ENCODE data around the gene LCN12. TPM values are rescaled to one million over a fixed set of nuclear protein-coding genes. Genes with fewer than 3 reads are reported as not detected.

Gene LCN12
- polyA plus RNA-seq (2013, experiment 1 of 2): 0.13 TPM
- polyA plus RNA-seq (2013, experiment 2 of 2): 0.10 TPM

GRCh38 chr9:136951541-136952320 is at the start of gene LCN12:
Gene LCN12 (plus strand): TSS chr9:136952273. CDS start chr9:136952328, 55 bp downstream.
- DNase-seq: no peak
- Histone ChIP-seq H3K27me3 (ENCODE audit: insufficient read depth, low read length, poor library complexity) (no peaks in the 10 kb centered on the region), H4K8ac (ENCODE audit: low read depth, low read length) (no peak within 1 kb of the TSS), H2BK120ac (ENCODE audit: low read depth, low read length) (no peak within 1 kb of the TSS), H2BK5ac (ENCODE audit: low read length) (no peak within 1 kb of the TSS), H3K56ac (ENCODE audit: low read length) (no peak within 1 kb of the TSS), H3K4me1 (ENCODE audit: control insufficient read depth, low read depth, low read length) (no peaks in the 10 kb centered on the region), H4K5ac (ENCODE audit: low read length) (no peak within 1 kb of the TSS), H3K4me3 (ENCODE audit: low read length) (no peak within 1 kb of the TSS), H3K9ac (ENCODE audit: low read length) (no peak within 1 kb of the TSS), H3K23ac (ENCODE audit: low read length) (no peak within 1 kb of the TSS), H3K36me3 (ENCODE audit: control insufficient read depth, insufficient read depth, low read length) (no peaks in the 10 kb centered on the region), H3K4ac (ENCODE audit: low read depth, low read length) (no peak within 1 kb of the TSS), H3K79me2 (ENCODE audit: control insufficient read depth, insufficient read depth, low read length) (no peaks in the 10 kb centered on the region), H3K18ac (ENCODE audit: low read length) (no peak within 1 kb of the TSS), H2AK5ac (ENCODE audit: low read length) (no peak within 1 kb of the TSS), H3K27ac (ENCODE audit: low read depth, low read length) (no peak within 1 kb of the TSS), H2BK15ac (replicated peaks; ENCODE audit: low read depth) (no peak within 1 kb of the TSS), H3K4me2 (ENCODE audit: low read length) (no peak within 1 kb of the TSS), H3K79me1 (ENCODE audit: low read length) (no peaks in the 10 kb centered on the region)
- no CpG with 5 or more reads among the region's 14 CpGs for WGBS (ENCODE audit: extremely low coverage, insufficient coverage, low lambda C conversion rate)

- H3K36me3 ChIP-seq (ENCODE audit: control insufficient read depth, insufficient read depth, low read length): peaks cover 9% of the 10 kb centered on the region
- no peak overlapping the region for H3K27ac ChIP-seq (ENCODE audit: low read depth, low read length)
- no peak overlapping the region for H3K18ac ChIP-seq (ENCODE audit: low read length)
- no peak overlapping the region for H4K8ac ChIP-seq (ENCODE audit: low read depth, low read length)
- no peaks in the 10 kb centered on the region for H3K79me1 ChIP-seq (ENCODE audit: low read length)
- H3K4me3 ChIP-seq (ENCODE audit: low read length): no peak overlapping the region
- H3K23ac ChIP-seq (ENCODE audit: low read length): no peak overlapping the region
- H2BK5ac ChIP-seq (ENCODE audit: low read length): no peak overlapping the region
- WGBS (ENCODE audit: extremely low coverage, insufficient coverage, low lambda C conversion rate): no CpG with 5 or more reads among the region's 12 CpGs
- no peaks in the 10 kb centered on the region for H3K79me2 ChIP-seq (ENCODE audit: control insufficient read depth, insufficient read depth, low read length)
- no peak overlapping the region for H4K5ac ChIP-seq (ENCODE audit: low read length)
- no peak overlapping the region for H2BK120ac ChIP-seq (ENCODE audit: low read depth, low read length)
- H3K56ac ChIP-seq (ENCODE audit: low read length): no peak overlapping the region
- no peak overlapping the region for H3K4ac ChIP-seq (ENCODE audit: low read depth, low read length)
- DNase-seq: no peak
- H3K27me3 ChIP-seq (ENCODE audit: insufficient read depth, low read length, poor library complexity): no peaks in the 10 kb centered on the region
- H3K4me1 ChIP-seq (ENCODE audit: control insufficient read depth, low read depth, low read length): no peaks in the 10 kb centered on the region
- no peak overlapping the region for H3K4me2 ChIP-seq (ENCODE audit: low read length)
- no peak overlapping the region for H3K9ac ChIP-seq (ENCODE audit: low read length)
- no peak overlapping the region for H2AK5ac ChIP-seq (ENCODE audit: low read length)
- H2BK15ac ChIP-seq (replicated peaks; ENCODE audit: low read depth): no peak overlapping the region
Measured at GRCh38 chr9:136903041-136903554, 49.0 kb upstream of the LCN12 start.

GRCh38 chr9:136906266-136906665 is 45.8 kb upstream of the LCN12 start:
- Histone ChIP-seq H3K4me1 (ENCODE audit: control insufficient read depth, low read depth, low read length) (no peaks in the 10 kb centered on the region), H2AK5ac (ENCODE audit: low read length) (no peak overlapping the region), H3K4ac (ENCODE audit: low read depth, low read length) (no peak overlapping the region), H2BK15ac (replicated peaks; ENCODE audit: low read depth) (no peak overlapping the region), H3K4me3 (ENCODE audit: low read length) (no peak overlapping the region), H4K8ac (ENCODE audit: low read depth, low read length) (no peak overlapping the region), H4K5ac (ENCODE audit: low read length) (no peak overlapping the region), H3K27ac (ENCODE audit: low read depth, low read length) (no peak overlapping the region), H3K27me3 (ENCODE audit: insufficient read depth, low read length, poor library complexity) (no peaks in the 10 kb centered on the region), H3K36me3 (ENCODE audit: control insufficient read depth, insufficient read depth, low read length) (peaks cover 5% of the 10 kb centered on the region), H3K9ac (ENCODE audit: low read length) (no peak overlapping the region), H3K4me2 (ENCODE audit: low read length) (no peak overlapping the region), H2BK120ac (ENCODE audit: low read depth, low read length) (no peak overlapping the region), H3K56ac (ENCODE audit: low read length) (no peak overlapping the region), H3K79me1 (ENCODE audit: low read length) (no peaks in the 10 kb centered on the region), H3K18ac (ENCODE audit: low read length) (no peak overlapping the region), H2BK5ac (ENCODE audit: low read length) (no peak overlapping the region), H3K23ac (ENCODE audit: low read length) (no peak overlapping the region), H3K79me2 (ENCODE audit: control insufficient read depth, insufficient read depth, low read length) (no peaks in the 10 kb centered on the region)
- no peak for DNase-seq
- no CpG with 5 or more reads among the region's 4 CpGs for WGBS (ENCODE audit: extremely low coverage, insufficient coverage, low lambda C conversion rate)

GRCh38 chr9:136907011-136907914 is 44.8 kb upstream of the LCN12 start:
- Histone ChIP-seq H3K9ac (ENCODE audit: low read length) (no peak overlapping the region), H3K4ac (ENCODE audit: low read depth, low read length) (no peak overlapping the region), H3K4me3 (ENCODE audit: low read length) (no peak overlapping the region), H2BK120ac (ENCODE audit: low read depth, low read length) (no peak overlapping the region), H2AK5ac (ENCODE audit: low read length) (no peak overlapping the region), H3K56ac (ENCODE audit: low read length) (no peak overlapping the region), H3K36me3 (ENCODE audit: control insufficient read depth, insufficient read depth, low read length) (peaks cover 5% of the 10 kb centered on the region), H2BK15ac (replicated peaks; ENCODE audit: low read depth) (no peak overlapping the region), H3K18ac (ENCODE audit: low read length) (no peak overlapping the region), H4K8ac (ENCODE audit: low read depth, low read length) (no peak overlapping the region), H2BK5ac (ENCODE audit: low read length) (no peak overlapping the region), H3K23ac (ENCODE audit: low read length) (no peak overlapping the region), H3K79me1 (ENCODE audit: low read length) (no peaks in the 10 kb centered on the region), H3K27ac (ENCODE audit: low read depth, low read length) (no peak overlapping the region), H3K27me3 (ENCODE audit: insufficient read depth, low read length, poor library complexity) (no peaks in the 10 kb centered on the region), H3K4me2 (ENCODE audit: low read length) (no peak overlapping the region), H4K5ac (ENCODE audit: low read length) (no peak overlapping the region), H3K79me2 (ENCODE audit: control insufficient read depth, insufficient read depth, low read length) (no peaks in the 10 kb centered on the region), H3K4me1 (ENCODE audit: control insufficient read depth, low read depth, low read length) (no peaks in the 10 kb centered on the region)
- no peak for DNase-seq
- no CpG with 5 or more reads among the region's 29 CpGs for WGBS (ENCODE audit: extremely low coverage, insufficient coverage, low lambda C conversion rate)

GRCh38 chr9:136910197-136910900 is 41.7 kb upstream of the LCN12 start:
- no peak overlapping the region for H3K4me3 ChIP-seq (ENCODE audit: low read length)
- no peak for DNase-seq
- H2BK15ac ChIP-seq (replicated peaks; ENCODE audit: low read depth): no peak overlapping the region
- no peaks in the 10 kb centered on the region for H3K79me1 ChIP-seq (ENCODE audit: low read length)
- H3K4me2 ChIP-seq (ENCODE audit: low read length): no peak overlapping the region
- H4K8ac ChIP-seq (ENCODE audit: low read depth, low read length): no peak overlapping the region
- no peak overlapping the region for H3K9ac ChIP-seq (ENCODE audit: low read length)
- H3K27me3 ChIP-seq (ENCODE audit: insufficient read depth, low read length, poor library complexity): no peaks in the 10 kb centered on the region
- H3K23ac ChIP-seq (ENCODE audit: low read length): no peak overlapping the region
- no peak overlapping the region for H3K27ac ChIP-seq (ENCODE audit: low read depth, low read length)
- H3K56ac ChIP-seq (ENCODE audit: low read length): no peak overlapping the region
- H3K79me2 ChIP-seq (ENCODE audit: control insufficient read depth, insufficient read depth, low read length): no peaks in the 10 kb centered on the region
- peaks cover 8% of the 10 kb centered on the region for H3K36me3 ChIP-seq (ENCODE audit: control insufficient read depth, insufficient read depth, low read length)
- no peak overlapping the region for H3K18ac ChIP-seq (ENCODE audit: low read length)
- H2AK5ac ChIP-seq (ENCODE audit: low read length): no peak overlapping the region
- no peak overlapping the region for H2BK5ac ChIP-seq (ENCODE audit: low read length)
- H2BK120ac ChIP-seq (ENCODE audit: low read depth, low read length): no peak overlapping the region
- H3K4me1 ChIP-seq (ENCODE audit: control insufficient read depth, low read depth, low read length): no peaks in the 10 kb centered on the region
- no peak overlapping the region for H4K5ac ChIP-seq (ENCODE audit: low read length)
- whole genome bisulfite sequencing (ENCODE audit: extremely low coverage, insufficient coverage, low lambda C conversion rate): no CpG with 5 or more reads among the region's 12 CpGs
- no peak overlapping the region for H3K4ac ChIP-seq (ENCODE audit: low read depth, low read length)

Measured in mesendoderm (in vitro differentiated cells).